ES-I3 (cell line): Measurements from ENCODE around the gene FBXO36.

ENCODE experiments used
- H3K36me3 ChIP-seq: 2 replicates; pipeline ENCODE4 v1.6.1; 2013; ENCODE audit warnings: mild to moderate bottlenecking, low read length, control low read depth, moderate library complexity; ENCODE audit not compliant: insufficient read depth
- H3K4me1 ChIP-seq: 2 replicates; pipeline ENCODE4 v1.6.1; 2013; ENCODE audit warnings: mild to moderate bottlenecking, control low read depth, low read length; ENCODE audit not compliant: insufficient read depth
- H3K9ac ChIP-seq: 2 replicates; pipeline ENCODE4 v1.6.1; 2013; ENCODE audit warnings: low read depth, mild to moderate bottlenecking, low read length, moderate library complexity
- H3K9me3 ChIP-seq: 2 replicates; pipeline ENCODE4 v1.6.1; 2013; ENCODE audit warnings: mild to moderate bottlenecking, low read length, moderate library complexity; ENCODE audit not compliant: control insufficient read depth, insufficient read depth

FBXO36 gene

GRCh38 chr2:230018153-230018552, 95.8 kb downstream of the FBXO36 start:
- H3K9me3 ChIP-seq = no peaks in the 10 kb centered on the region; the same call in 1 of the 2 replicates

DNA sequence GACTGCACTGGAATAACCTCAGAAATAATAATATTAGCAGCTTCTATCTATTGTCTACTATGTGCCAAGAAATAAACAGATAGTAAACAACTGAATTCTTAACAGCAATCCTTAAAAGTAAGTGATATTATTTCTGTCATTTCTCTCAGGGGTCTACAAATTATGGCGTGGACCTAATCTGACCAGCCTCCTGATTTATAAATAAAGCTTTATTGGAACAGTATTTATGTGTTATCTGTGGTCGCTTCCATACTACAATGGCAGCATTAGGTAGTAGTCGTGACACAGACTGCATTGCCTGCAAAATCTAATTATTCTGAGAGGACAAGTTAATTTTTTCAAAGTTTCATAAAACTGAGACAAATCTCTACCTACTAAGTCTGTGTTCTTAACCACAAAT, 97.4 kb downstream of the FBXO36 start:
- H3K4me1 ChIP-seq = no peaks in the 10 kb centered on the region
- no peaks in the 10 kb centered on the region for H3K36me3 ChIP-seq
- no peaks in the 10 kb centered on the region; the same call in 1 of the 2 replicates for H3K9me3 ChIP-seq
- H3K9ac ChIP-seq = no peak overlapping the region

More at GRCh38 chr2:230018153-230018552, 95.8 kb downstream of the FBXO36 start:
- Histone ChIP-seq H3K9ac (no peak overlapping the region), H3K4me1 (no peaks in the 10 kb centered on the region), H3K36me3 (no peaks in the 10 kb centered on the region)

DNA sequence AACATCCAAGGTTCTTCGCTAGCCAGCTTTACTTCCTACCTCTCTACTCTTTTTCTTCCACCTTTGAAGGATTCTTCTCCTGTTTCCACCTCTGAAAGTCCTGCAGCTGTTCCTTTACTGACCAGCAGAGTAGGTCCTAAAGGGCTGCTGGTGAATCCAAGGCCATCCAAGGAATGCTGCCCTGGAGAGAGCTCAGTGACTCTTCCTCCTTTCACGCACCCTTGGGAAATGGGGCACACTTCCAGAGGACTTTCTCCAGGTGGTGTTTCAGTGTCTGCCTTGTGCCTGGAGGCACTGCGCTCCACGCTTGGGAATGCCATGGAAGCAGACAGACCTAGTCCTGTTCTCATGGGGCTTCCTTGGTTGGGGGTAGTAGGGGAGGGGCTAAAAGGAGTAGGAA, 101.0 kb downstream of the FBXO36 start:
- no peaks in the 10 kb centered on the region for H3K9me3 ChIP-seq
- H3K36me3 ChIP-seq = no peaks in the 10 kb centered on the region
- H3K4me1 ChIP-seq = no peaks in the 10 kb centered on the region
- no peak overlapping the region for H3K9ac ChIP-seq

- Histone ChIP-seq H3K9ac (no peak overlapping the region), H3K4me1 (peaks cover 4% of the 10 kb centered on the region; the same call in 1 of the 2 replicates), H3K36me3 (no peaks in the 10 kb centered on the region)
Measured at GRCh38 chr2:230042195-230042594, 119.9 kb downstream of the FBXO36 start.

GRCh38 chr2:230043025-230043424, 120.7 kb downstream of the FBXO36 start:
- H3K4me1 ChIP-seq = peaks cover 4% of the 10 kb centered on the region; the same call in 1 of the 2 replicates

More at GRCh38 chr2:230042195-230042594, 119.9 kb downstream of the FBXO36 start:
- no peaks in the 10 kb centered on the region for H3K9me3 ChIP-seq

DNA sequence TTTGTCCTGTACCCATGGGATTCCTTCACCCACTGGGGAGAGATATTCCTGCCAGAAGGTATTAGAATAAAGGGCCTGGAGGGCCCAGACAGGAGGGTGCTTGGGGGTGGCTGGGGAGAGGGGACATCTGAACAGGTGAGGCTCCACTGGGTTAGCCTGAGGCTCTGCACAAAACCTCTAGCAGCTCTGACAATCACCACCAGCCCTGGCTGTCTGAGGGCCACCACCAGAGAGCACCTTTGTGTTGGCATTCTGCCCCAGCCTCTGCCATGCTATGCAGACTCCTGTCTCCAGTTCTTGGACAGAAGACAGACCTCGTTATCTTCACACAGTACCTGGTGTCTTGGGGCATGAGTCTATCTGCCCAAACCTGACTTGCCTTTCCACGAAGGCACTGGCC, 121.2 kb downstream of the FBXO36 start:
- Histone ChIP-seq H3K4me1 (peaks cover 4% of the 10 kb centered on the region; the same call in 1 of the 2 replicates), H3K36me3 (no peaks in the 10 kb centered on the region), H3K9me3 (no peaks in the 10 kb centered on the region), H3K9ac (no peak overlapping the region)

More at GRCh38 chr2:230043025-230043424, 120.7 kb downstream of the FBXO36 start:
- no peaks in the 10 kb centered on the region for H3K9me3 ChIP-seq
- H3K9ac ChIP-seq = no peak overlapping the region
- H3K36me3 ChIP-seq = no peaks in the 10 kb centered on the region

DNA sequence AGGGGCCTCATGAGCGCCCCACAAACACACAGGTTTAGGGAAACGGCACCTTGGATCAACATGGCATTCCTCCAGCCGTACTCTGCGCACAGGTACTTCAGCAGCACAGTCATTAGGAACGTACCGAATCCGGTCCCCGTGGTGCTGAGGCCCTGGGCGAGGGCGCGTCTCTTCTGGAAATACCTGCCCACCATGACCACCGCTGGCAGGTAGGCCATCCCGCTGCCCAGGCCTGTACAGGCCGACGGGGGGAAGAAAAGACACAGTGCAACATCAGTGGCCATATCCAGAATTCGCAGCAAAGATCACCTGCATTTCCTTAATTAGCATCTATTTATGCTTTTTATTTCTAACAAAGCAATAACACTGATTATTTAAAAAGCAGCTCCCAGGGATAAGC, 124.2 kb downstream of the FBXO36 start:
- Histone ChIP-seq H3K36me3 (no peaks in the 10 kb centered on the region), H3K9ac (no peak overlapping the region), H3K9me3 (no peaks in the 10 kb centered on the region), H3K4me1 (no peaks in the 10 kb centered on the region)

- H3K36me3 ChIP-seq = no peaks in the 10 kb centered on the region
- no peaks in the 10 kb centered on the region for H3K9me3 ChIP-seq
- no peak overlapping the region for H3K9ac ChIP-seq
- no peaks in the 10 kb centered on the region for H3K4me1 ChIP-seq
Measured at GRCh38 chr2:230048010-230048671, 125.8 kb downstream of the FBXO36 start.

- no peaks in the 10 kb centered on the region for H3K36me3 ChIP-seq
- no peak overlapping the region for H3K9ac ChIP-seq
- 0 out of 2 replicates have a peak, but pooled peaks cover 5% of the 10 kb centered on the region for H3K4me1 ChIP-seq
- no peaks in the 10 kb centered on the region for H3K9me3 ChIP-seq
Measured at GRCh38 chr2:230050136-230050535, 127.8 kb downstream of the FBXO36 start.

GRCh38 chr2:230052299-230052698, 130.0 kb downstream of the FBXO36 start:
- Histone ChIP-seq H3K4me1 (0 out of 2 replicates have a peak, but pooled peaks cover 5% of the 10 kb centered on the region), H3K9ac (no peak overlapping the region), H3K9me3 (no peaks in the 10 kb centered on the region), H3K36me3 (no peaks in the 10 kb centered on the region)

DNA sequence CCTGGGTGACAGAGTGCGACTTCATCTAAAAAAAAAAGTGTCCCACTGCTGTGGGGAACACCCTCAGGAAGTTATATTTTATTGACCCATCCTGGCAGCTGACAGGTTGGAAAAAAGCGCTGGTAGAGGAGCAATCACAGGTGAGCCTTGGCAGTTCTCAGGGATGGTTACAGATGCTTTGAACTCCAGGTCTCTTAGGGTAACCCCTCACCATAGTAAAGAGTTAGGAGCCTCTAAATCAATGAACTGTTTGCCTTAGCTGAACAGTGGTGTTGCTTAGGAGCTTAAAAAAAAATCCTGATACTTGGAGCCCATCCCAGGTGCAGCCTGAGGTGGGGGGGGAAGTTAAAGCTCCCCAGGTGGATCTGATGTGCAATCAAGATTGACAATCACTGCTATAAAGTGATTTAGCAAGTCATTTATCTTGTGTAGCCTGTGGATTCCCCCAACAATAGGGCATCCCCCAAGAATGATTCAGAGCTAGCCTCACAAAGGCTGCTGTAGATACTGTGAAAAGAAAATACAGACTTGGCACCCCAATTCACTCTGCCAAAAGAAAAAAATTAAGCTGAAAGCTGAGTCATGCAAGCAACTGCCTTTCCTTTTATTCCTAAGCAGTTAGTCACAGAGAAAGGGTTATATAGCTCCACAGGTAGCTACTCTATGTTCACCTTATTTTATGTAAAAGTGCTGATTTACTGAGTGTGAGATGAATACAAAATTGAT, 131.6 kb downstream of the FBXO36 start:
- H3K36me3 ChIP-seq = no peaks in the 10 kb centered on the region
- H3K9me3 ChIP-seq = no peaks in the 10 kb centered on the region
- H3K4me1 ChIP-seq = 0 out of 2 replicates have a peak, but pooled peaks cover 5% of the 10 kb centered on the region
- H3K9ac ChIP-seq = no peak overlapping the region

DNA sequence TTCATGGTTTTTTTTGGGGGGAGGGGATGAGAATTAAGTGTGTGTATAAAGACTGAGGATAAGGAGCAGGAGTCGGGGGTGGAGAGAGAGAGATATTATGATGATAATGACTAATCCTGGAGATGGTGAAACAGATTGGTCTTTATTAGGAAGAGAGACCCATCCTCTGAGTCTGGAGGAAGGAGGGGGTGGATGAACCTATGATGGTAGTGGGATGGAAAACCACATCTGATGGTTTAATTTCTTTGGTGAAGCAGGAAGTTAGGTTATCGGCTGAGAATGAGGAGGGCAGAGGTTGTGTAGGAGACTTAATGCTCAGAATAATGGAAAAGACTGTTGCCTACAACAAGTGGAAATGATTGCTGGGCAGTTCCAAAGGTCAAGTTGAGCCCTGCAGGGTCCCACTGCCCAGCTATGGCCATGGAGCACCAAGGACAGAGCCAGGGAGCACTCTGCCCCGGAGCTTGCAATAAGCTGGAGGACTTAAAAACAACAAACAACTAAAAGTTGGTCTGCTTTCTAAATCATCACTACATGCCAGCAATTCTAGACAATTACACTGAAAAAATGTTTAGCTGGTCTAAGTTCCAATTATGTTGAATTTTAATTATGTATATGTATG, 138.5 kb downstream of the FBXO36 start:
- Histone ChIP-seq H3K36me3 (no peaks in the 10 kb centered on the region), H3K4me1 (no peaks in the 10 kb centered on the region), H3K9ac (no peak overlapping the region), H3K9me3 (no peaks in the 10 kb centered on the region)
